NK-92 (cell line): ENCODE results near the gene C6orf89.
A peak's percentile ranks its signal among the peaks of the same experiment; 100 is the strongest.

Experiments
- DNase-seq: peaks from one replicate; lab custom pipeline; 2025; ENCODE audit not compliant: unreplicated experiment; lab: John Stamatoyannopoulos, UW

C6orf89 gene, protein sequence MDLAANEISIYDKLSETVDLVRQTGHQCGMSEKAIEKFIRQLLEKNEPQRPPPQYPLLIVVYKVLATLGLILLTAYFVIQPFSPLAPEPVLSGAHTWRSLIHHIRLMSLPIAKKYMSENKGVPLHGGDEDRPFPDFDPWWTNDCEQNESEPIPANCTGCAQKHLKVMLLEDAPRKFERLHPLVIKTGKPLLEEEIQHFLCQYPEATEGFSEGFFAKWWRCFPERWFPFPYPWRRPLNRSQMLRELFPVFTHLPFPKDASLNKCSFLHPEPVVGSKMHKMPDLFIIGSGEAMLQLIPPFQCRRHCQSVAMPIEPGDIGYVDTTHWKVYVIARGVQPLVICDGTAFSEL

DNA sequence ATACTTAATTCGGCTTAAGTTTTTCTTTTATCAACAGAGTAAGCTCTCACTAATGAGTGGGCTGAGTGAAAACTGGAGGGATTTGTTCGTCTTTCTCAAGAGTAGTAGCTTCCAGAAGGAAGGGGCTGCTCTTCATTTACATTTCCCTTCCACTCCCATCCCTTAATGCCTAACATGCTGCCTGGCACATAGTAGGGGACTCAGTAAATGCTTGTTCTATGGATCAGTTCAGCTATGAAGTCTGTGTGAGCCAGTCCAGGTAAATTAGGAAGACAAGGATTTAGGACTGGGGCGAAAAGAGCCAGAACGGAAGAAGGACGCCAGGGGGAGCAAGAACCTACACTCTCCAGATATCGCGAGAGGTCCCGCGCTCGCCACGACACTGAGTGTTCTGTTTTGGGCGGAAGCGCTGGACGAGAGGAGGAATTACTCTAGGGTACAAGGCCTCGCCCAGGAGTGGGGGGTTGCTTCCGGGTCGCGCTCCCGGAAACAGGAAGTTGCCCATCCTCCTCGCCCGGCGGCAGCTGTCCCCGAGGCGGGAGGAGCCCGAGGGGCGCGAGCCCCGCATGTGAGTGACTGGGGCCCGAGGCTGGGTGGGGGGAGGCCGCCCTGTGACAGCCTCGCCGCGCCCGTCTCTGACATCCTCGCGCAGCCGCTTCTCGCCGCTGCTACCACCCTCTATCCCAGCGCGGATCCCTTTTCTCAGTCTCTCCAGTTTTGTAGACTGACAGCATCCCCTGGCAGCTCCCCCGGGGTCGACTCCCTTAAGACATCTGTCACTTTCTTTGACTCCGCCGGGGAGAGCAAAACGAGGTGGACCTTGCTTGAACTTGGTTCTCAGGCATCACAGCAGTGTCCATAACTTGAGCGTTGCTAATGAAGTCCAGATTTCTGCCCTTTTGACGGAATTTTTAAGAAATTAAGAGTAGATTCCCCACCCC, at the start of gene C6orf89:
C6orf89 (plus strand) TSS at position 492 of the 941 bp plus-strand sequence. CDS start 13,493 bp downstream, outside the sequence.
- DNase-seq, result peak; percentile 83

DNA sequence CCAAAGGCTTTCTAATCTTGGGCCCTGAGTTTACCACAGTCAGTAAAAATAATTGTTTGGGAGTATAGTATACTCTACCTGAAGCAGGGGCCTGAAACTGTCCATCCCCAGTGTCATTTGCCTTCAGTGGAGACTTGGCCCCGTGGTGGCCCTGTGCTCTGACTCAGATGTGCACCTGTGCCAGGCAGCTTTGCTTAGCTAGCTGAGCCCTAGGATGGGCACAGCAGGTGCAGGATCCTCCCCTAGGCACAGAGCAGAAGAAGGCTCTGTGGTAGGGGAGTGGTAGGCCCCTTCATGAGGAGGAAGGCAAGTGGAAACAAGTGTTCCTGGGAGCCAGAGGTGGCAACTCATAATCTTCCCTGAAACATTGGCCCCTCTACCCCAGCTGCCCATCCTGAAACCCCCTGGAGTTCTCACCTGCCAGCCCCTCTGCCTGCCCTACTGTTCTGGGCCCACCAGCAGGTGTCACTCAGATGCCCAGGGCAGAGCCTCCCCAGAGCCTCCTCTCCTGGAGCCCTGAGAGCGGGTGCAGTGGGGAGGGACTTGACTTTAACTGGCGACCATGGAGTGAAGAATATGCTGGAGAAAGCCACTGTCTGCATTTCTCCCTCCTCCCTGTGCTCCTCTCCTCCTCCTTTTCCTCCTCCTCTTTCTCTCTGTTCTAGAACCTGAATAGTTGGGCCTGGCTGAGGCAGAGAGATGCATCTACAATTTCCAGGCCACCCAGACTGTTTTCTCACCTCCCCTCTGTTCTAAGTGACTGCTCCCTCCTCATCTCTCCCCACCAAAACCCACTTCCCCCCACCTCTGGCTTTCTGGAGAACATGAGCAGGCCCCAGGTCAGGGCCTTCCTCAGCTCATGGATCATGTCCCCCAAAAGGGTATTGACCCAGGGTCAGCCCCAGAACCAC, 49.4 kb upstream of the C6orf89 start:
- no peak for DNase-seq

DNA sequence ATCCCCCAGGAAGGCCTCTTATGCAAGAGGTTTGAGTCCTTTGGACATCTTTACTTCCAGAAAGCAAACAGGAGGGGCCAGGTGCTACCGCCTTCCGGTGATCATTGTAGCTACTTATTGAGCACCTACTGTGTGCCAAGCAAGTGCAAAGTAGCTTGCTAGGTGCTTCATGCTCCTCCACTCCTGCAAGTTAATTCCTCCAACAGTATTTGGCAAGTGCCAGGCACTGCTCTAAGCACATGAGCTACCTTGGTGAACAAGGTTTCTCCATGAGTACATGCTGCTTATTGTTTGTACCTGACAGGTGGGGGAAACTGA, 48.8 kb upstream of the C6orf89 start:
- DNase-seq, result no peak

DNA sequence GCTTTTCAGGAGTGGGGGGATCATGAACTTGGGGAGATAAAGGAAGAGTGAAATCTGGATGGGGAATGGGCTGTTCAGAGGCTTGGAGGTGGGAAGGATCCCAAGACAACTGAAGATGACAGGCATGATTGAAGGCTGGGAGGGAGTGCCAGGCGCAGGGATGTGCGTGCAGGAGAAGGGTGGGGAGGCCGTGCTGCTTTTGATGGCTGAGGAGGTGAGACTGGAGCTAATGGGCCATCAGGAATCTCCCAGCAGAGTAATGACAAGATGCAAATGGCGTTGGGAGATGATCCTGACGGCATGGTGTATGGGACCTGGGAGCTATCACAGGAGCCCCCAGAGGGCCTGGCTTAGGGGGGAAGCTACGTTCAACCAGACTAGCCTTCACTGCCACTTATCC, 48.1 kb upstream of the C6orf89 start:
- DNase-seq, result no peak

DNA sequence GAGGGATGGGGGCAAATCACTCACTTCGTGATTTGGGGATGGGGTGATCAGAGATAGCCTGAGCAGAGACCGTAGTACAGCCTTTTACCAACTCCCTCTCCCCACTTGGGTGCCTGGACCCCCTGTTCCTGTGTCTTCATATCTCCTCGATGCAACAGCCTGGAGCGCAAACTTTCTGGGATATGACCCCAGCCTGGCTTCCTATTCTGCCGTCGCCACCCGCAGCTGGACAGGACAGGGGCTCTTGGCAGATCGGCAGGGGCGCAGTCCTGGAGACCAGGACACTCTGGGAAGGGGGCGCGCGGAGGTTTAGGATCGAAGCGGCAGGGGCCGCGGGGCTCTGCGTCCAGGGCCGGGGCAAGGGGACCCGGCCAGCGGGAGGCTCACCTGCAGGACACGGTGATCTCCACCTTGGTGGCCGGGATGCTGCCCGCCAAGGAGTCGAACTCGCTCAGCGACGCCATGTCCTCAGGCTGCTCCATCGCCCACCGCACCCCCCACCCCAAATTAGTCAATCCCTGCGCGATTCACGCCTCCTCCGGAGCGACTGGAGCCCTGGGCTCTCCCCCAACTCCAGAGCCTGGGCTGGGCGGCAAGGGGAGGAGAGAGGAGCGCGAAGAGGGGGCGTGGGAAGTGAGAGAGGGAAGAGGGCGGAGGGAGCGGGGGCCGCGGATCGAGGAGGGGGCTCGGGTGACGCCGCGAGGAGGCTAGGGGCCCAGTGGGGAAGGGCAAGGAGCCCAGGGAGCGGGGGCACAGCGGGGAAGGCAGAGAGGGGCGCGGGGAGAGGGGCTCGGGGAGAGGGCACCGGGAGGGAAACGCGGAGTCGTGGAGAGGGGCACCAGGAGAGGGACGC, 46.6 kb upstream of the C6orf89 start, which contains the start of gene CPNE5:
CPNE5 (minus strand) TSS at position 549 of the 853 bp plus-strand sequence; CDS start at position 482, 67 bp downstream.
- DNase-seq, result no peak

DNA sequence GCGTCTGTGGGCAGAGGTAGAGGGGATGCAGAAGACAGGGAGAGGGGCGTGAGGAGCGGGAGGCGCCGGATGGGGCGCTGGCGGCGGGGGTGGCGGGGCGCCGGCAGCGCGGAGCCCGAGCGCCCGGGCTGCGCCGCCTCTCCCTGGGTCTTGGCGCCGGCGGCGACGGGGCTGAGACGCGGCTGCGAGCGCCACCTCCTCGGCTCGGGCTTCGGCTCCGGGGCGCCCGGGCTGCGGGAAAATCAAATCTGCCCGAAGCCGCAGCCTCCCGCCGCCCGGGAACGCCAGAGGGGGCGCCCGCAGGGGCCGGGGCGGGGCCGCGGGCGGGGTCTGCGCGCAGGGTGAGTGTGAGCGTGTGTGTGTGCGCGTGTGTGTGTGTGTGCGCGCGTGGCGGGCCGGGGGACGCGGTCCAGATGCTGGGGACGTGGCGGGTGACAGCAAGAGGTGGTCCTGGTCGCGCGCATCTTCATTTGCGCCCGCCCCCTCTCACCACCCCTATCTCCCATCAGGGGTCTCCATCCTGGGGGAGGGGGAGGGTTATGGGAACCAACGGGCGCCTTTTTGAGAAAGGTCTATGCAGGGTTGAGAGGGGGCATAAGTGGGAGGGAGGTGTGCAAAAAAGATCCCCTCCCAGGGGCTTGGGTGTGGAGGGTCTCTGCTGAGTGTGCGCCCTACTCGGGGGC, 45.9 kb upstream of the C6orf89 start:
- DNase-seq, result no peak

DNA sequence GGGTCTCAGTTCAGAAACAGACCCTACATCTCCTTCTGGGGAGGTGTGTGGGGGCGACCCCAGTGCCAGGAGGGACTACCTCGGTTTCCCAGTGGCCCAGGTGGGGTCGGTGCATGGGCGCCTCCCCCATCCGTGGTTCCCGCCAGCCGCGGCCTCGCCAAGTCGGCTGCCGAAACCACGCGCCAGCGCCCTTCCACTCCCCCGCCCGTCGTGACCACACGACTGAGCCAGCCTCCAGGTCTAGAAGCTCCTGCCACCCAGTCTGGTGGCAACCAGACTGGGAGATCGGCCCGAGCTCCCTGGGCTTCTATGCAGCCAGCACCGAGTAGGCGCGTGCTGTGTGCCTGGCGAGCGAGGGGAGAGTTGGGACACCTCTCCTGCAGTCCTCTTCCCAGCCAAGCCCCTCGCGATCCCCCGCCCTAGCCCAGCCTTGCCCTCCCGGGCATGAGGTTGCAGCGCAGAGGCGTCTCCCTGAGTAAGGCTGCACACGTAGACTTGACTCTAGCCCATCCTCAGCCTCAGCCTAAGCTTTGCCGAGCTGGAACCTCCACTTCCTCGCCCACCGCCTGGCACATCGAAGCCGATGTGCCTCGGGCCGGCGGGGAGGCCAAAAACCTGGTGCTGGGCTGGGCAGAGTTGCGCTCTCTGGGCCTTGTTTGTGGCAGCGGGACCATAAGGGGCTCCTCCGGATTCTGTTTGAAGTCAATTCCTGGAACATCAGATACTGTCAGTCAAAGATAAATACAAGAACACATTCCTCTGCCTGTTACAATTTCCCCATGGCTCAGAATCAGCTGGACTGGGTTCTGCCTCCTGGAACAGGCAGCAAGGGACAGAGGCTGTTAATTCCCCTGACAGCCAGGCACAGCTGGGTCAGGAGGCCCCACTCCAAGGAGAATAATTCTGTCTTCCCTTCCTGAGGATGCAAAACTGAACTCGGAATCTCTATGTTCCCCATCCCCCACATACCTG, 45.0 kb upstream of the C6orf89 start:
- no peak for DNase-seq

DNA sequence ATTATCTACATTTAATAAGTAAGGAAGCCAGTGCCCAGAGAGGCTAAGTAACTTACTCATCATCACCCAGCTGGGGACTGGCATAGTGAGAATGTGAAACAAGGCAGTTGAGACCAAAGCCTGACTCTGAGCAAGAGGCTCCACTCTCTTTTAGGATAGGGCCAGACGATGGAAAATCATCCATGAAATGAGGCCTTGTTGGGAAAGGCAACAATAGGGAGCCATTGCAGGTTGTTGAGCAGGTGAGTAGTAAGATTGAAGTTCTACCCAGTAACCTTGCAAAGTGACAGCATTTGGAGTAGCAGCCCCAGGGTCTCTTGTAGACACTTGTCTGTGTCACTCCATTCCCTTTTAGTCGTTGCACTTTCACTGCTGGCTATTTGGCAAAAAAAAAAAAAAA, 44.0 kb upstream of the C6orf89 start:
- DNase-seq, result no peak

DNA sequence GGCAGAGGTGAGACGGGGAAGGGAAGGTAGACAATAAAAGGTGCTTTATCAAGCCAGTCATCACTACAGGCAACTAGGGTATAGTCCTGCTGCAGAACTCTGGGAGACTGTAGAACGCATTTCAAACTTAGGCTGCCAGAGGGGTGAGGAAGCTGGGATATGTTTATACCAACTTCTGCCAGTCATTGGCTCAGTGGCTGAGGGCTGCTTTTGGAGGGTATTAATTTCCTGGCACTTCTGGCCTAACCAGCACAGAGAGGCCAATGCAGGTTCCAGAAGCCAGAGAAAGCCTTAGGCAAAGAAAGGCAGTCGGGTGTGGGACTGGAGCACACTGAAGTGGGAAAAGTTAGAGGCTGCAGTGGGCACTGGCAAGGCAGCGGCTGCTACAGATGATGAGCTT, 42.6 kb upstream of the C6orf89 start:
- DNase-seq, result no peak

DNA sequence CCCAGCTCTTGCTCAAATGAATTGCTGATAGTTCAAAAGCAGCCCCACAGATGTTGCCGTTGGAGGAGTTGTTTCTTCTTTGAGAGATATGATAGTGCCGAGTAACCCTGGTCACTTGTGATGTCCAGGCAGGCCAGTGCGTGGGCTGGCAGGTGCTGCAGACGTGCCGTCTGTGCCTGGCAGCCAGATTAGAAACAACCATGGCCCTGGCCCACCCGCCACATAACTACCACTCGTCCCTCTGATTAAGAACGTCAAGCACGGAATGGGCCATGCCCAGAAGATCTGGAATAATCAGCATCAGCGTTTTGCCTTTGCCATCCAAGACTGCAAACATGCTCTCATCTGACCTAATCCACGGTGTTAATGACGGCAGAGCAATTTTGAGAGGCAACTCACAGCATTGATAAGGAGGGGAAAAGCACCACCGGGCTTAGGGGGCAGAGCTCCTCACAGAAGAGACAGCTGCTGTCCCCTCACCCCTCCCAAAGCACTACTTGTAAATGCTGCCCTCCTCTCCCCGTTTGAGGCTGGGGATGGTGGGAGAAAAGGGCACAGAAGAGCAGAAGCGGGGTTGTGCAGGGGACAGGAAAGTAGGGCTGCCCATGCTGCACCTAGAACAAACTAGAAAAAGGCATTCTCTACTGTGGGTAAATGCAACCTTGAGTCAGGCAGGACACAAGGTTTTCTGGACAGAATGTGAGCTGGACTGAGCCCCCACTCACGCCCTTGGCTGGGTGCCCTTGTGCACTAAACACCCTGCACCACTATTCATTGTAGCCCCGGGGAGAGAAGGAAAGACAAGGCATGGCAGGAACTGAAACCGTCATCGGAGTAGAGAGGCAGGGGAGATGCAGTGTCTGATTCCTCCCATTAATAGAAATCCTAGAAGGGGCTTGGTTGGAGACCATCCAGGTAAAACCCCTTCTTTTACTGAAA, 41.3 kb upstream of the C6orf89 start:
- no peak for DNase-seq

DNA sequence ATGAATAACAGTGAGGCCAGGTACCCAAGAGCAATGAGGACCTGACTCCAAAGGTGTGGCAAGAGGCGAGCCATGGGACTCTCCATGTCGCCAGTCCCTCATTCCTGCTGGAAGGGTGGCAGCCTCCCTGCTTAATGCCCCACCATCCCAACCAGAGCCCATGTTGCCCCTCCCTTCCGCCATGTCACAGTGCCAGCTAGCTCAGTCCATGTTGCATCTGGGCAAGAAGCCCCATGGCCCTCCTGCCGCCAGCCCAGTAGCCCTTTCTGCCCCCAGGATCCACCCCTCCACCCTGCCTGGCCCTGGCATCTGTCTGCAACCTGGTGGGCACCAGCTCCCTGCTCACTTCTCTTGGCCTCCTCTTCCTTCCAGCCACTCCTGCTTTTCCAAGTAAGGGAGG, 40.5 kb upstream of the C6orf89 start:
- no peak for DNase-seq

DNA sequence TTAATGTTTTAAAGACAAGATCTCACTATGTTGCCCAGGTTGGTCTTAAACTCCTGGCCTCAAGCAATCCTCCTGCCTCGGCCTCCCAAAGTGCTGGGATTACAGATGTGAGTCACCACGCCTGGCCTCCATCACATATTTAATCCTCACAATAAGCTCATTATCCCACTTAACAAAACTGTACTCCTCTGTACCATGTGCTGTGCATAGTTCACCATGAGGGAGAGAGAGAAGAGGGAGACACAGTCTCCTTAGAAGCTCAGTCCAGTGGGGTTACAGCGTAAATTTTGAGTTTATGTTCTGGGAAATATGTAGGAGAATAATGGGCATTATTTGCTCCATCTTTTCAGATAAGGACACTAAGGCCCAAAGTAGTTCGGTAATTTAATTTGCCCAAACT, 38.6 kb upstream of the C6orf89 start:
- DNase-seq, result no peak

DNA sequence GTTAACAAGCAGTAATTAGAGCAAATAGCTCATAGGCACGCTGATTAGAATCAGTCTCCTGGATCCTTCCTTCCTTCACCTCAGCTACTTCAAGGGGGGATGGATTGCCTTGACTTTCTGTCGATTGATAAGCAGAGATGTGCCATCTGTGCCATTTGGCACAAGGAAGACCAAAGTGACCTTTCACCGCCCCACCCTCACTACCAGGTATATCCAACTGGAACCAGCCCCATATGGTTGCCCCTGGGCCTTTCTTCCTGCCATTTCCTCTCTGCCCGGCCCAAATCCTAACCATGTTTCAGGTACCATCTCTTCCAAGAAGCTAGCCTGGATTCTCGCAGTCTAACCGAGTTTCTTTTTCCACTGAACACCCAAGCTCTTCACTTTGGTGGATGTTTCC, 37.8 kb upstream of the C6orf89 start:
- DNase-seq, result no peak

DNA sequence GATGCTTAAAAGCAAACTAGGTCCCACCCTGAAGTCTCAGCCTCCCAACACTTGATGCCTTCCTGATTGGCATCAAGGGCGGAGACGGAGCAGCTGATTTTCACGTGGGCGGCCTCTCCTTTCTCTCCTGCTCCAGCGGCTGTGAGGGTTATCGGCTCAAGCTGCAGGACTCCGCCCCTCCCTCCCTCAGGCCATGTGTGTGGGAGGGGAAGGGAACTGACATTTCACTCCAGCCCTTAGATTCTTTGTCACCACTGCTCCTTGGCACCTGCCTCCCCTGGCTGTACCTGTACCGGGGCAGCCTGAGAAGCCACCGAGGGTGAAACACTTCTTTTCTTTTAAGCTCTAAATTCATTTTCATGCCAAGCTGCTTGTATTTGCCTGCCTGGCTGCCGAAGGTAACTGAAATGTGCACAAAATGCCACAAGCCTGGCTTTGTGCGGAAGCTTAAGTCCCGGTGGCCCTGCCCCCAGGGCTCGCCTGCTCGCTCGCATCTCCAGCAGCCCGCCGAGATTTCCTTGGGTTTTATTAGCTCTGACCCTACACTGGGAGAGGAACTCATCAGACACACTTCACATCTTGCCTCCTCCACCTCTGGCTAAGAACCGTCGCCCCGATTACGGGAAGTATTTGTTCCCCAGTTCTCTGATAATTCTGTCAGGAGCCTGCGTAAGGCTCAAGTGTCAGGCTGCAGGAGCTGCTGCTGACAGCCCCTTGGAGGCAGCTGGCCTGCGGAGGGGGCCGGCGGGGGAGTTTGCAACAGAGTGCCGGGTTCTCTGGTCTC, 36.9 kb upstream of the C6orf89 start:
- no peak for DNase-seq

DNA sequence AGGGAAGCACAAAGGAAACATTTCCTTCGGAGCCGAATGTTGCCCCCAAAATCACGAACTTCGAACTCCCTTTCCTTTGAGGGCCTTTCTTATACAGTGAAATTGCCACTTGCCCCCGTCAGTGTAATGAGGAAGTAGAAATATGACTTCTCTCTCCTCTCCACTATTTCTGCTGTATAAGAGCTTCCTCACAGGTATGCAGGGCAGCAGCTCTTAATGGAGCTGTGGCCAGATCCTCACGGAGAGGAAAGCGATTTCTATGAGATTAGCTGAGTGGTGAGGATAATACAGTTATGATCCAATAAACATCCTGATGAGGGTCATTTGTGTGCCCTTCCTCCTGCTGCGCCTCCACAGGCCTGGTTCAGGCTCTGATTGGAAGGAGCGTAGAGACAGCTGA, 35.7 kb upstream of the C6orf89 start:
- no peak for DNase-seq

DNA sequence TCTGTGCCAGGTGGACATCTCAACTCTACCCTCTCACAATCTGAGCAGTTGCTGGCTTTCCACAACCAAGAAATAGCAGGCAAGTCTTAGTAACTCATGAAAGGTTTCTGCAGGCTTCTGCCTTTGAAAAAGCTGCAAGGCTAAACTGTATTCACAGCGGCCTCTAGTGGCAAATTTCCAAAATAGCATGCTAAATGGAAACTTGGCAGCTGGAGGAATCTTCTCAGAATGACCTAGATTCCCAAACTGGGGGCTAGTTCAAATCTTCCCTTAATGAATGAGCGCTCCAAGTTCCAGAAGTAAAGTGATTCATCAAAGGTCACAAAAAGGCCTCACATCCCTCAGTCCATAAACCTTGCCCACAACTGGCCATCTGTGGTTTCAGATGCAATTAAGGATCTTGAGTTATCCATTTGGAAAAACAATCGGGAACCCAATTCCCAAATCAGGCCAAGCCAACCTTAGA, 34.6 kb upstream of the C6orf89 start:
- no peak for DNase-seq
